A673 (cell line): ENCODE results near the gene WNK2. TPM values are rescaled to one million over a fixed set of nuclear protein-coding genes. Genes with fewer than 3 reads are reported as not detected.

Source experiments
- BruUV-seq: library from RNA; stranded (reverse); fragments of 400-500 nt; replicated peaks from 2 replicates; lab custom pipeline; 2021; lab: Mats Ljungman, UMichigan
- CTCF ChIA-PET: fragments of 300-600 bp; sonication (Branson Sonifier 250); formaldehyde crosslinking; loops from one replicate; lab custom pipeline; 2022; ENCODE audit warnings: antibody characterized with exemption; lab: Charles Lee
- POLR2A ChIA-PET: fragments of 300-600 bp; sonication (Branson Sonifier 250); formaldehyde crosslinking; loops from one replicate; lab custom pipeline; 2022; ENCODE audit warnings: antibody characterized with exemption; ENCODE audit not compliant: low non-redundant PET; lab: Charles Lee
- DNase-seq: peaks from one replicate; pipeline ENCODE4 v3.0.0-alpha.2; 2015; ENCODE audit warnings: low spot score
- H3K27ac ChIP-seq: fragments of 200-600 bp; sonication (generic); 2 replicates; pipeline ENCODE4 v1.5.1; 2016; ENCODE audit warnings: mixed run types, low read depth, mild to moderate bottlenecking, mixed read lengths, antibody characterized with exemption, low read length; ENCODE audit not compliant: poor library complexity, severe bottlenecking
- H3K27me3 ChIP-seq: fragments of 200-600 bp; sonication (generic); replicated peaks from 2 replicates; pipeline ENCODE4 v1.6.1; 2017; ENCODE audit warnings: mixed run types, low read depth, mild to moderate bottlenecking, mixed read lengths, antibody characterized with exemption, low read length; ENCODE audit not compliant: insufficient read depth, poor library complexity
- H3K36me3 ChIP-seq: fragments of 200-600 bp; sonication (generic); 2 replicates; pipeline ENCODE4 v1.6.1; 2016; ENCODE audit warnings: mixed run types, mild to moderate bottlenecking, mixed read lengths, antibody characterized with exemption, low read length; ENCODE audit not compliant: insufficient read depth, poor library complexity, severe bottlenecking
- H3K4me1 ChIP-seq: fragments of 200-600 bp; sonication (generic); 2 replicates; pipeline ENCODE4 v1.6.1; 2017; ENCODE audit warnings: mixed run types, mild to moderate bottlenecking, mixed read lengths, antibody characterized with exemption, low read length; ENCODE audit not compliant: insufficient read depth, poor library complexity, severe bottlenecking
- H3K4me3 ChIP-seq: fragments of 200-600 bp; sonication (generic); 2 replicates; pipeline ENCODE4 v1.5.1; 2016; ENCODE audit warnings: low read depth, mixed run types, mild to moderate bottlenecking, mixed read lengths, low read length; ENCODE audit not compliant: poor library complexity, severe bottlenecking
- H3K9me3 ChIP-seq: fragments of 200-600 bp; sonication (generic); 2 replicates; pipeline ENCODE4 v1.6.1; 2016; ENCODE audit warnings: mixed run types, low read depth, mild to moderate bottlenecking, mixed read lengths, antibody characterized with exemption, low read length; ENCODE audit not compliant: poor library complexity, severe bottlenecking
- EZH2 ChIP-seq: fragments of 200-600 bp; sonication (generic); IDR thresholded peaks from 2 replicates; pipeline ENCODE4 v1.6.1; 2017; ENCODE audit warnings: borderline replicate concordance, low read depth, mild to moderate bottlenecking, mixed read lengths, antibody characterized with exemption, low read length; ENCODE audit not compliant: poor library complexity, severe bottlenecking
- intact Hi-C: fragments of 100-400 bp; cut with micrococcal nuclease; formaldehyde crosslinking; loops from one replicate; pipeline ENCODE4 v1.10.0; 2022; ENCODE audit not compliant: unreplicated experiment
- total RNA-seq: library from RNA; stranded (reverse); gene quantifications from 2 replicates; pipeline ENCODE4 v1.2.3, GENCODE V29; 2021
- TF ChIP-seq, protein P1 (sequence below): fragments of 300-800, 200-600 bp; sonication (generic); conservative IDR thresholded peaks from 2 replicates; pipeline ENCODE4 v1.5.1; 2017; ENCODE audit warnings: low read depth, mild to moderate bottlenecking, antibody characterized with exemption, low read length, moderate library complexity, mixed read lengths

The WNK2 gene
- total RNA-seq, 1 experiment from 2014 or later: 9.6 TPM

DNA sequence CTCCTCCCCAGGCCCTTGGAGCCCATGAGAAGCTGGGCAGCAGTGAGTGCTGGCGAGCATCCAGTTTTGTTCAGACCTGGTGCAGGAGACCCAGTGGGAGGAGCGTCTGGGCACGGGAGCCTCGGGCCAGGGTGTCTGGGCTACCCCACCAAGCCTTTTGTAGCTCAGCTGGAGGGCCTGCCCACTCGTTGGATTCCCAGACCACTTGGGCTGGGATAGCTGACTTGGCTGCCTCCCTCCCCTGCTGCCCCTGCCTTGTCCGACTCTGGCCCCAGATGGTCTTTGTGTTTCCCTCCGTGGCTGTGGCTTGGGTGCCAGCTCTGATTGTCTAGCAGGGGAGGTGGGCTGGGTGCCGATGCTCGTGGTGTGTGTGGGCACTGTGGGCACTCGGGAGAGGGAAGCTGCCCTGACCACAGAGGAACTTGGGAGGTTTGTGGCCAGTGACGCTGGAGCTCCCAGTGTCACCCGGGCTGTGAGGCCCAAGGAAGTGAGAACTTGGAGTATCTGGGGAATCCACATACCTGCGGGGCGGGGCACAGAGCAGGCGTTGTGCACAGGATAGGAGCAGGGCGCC lies 47.3 kb downstream of the WNK2 start:
- H3K27ac ChIP-seq: no peak overlapping the region
- H3K27me3 ChIP-seq: no peaks in the 10 kb centered on the region
- no peaks in the 10 kb centered on the region for H3K9me3 ChIP-seq
- no peak overlapping the region for H3K4me3 ChIP-seq
- no peaks in the 10 kb centered on the region for H3K36me3 ChIP-seq
- TF ChIP-seq, protein P1, sequence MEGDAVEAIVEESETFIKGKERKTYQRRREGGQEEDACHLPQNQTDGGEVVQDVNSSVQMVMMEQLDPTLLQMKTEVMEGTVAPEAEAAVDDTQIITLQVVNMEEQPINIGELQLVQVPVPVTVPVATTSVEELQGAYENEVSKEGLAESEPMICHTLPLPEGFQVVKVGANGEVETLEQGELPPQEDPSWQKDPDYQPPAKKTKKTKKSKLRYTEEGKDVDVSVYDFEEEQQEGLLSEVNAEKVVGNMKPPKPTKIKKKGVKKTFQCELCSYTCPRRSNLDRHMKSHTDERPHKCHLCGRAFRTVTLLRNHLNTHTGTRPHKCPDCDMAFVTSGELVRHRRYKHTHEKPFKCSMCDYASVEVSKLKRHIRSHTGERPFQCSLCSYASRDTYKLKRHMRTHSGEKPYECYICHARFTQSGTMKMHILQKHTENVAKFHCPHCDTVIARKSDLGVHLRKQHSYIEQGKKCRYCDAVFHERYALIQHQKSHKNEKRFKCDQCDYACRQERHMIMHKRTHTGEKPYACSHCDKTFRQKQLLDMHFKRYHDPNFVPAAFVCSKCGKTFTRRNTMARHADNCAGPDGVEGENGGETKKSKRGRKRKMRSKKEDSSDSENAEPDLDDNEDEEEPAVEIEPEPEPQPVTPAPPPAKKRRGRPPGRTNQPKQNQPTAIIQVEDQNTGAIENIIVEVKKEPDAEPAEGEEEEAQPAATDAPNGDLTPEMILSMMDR: no peak
- TF ChIP-seq EZH2: no peak
- POLR2A ChIA-PET: no interaction called here
- BruUV-seq: no TSS peak
- no peaks in the 10 kb centered on the region for H3K4me1 ChIP-seq
- CTCF ChIA-PET: no interaction called here
- intact Hi-C loops: no loop called here
- DNase-seq: no peak

DNA sequence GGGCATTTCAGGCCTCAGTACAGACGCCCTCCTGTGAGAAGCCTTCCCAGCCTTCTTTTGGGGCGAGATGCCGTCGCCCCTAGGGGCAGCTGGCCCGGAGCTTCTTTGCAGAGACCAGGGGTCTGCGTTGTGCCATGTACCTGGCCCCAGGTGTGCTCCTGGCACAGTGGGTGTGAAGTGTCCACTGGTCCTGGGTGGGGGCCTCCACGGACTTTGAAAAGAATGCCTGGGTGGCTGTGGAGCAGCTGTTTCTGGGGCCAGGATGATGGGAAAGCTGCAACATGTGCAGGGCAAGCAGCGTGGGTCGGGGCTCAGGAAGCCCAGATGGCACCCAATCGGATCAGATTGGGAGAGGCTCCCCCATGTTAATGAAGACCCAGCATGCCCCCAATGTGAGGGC lies 47.8 kb downstream of the WNK2 start:
- H3K36me3 ChIP-seq: no peaks in the 10 kb centered on the region
- intact Hi-C loops: no loop called here
- TF ChIP-seq, protein P1: no peak
- no peak for TF ChIP-seq EZH2
- no peaks in the 10 kb centered on the region for H3K4me1 ChIP-seq
- no peaks in the 10 kb centered on the region for H3K9me3 ChIP-seq
- BruUV-seq: no TSS peak
- CTCF ChIA-PET: no interaction called here
- DNase-seq: no peak
- H3K27ac ChIP-seq: no peak overlapping the region
- H3K4me3 ChIP-seq: no peak overlapping the region
- POLR2A ChIA-PET: no interaction called here
- H3K27me3 ChIP-seq: no peaks in the 10 kb centered on the region

DNA sequence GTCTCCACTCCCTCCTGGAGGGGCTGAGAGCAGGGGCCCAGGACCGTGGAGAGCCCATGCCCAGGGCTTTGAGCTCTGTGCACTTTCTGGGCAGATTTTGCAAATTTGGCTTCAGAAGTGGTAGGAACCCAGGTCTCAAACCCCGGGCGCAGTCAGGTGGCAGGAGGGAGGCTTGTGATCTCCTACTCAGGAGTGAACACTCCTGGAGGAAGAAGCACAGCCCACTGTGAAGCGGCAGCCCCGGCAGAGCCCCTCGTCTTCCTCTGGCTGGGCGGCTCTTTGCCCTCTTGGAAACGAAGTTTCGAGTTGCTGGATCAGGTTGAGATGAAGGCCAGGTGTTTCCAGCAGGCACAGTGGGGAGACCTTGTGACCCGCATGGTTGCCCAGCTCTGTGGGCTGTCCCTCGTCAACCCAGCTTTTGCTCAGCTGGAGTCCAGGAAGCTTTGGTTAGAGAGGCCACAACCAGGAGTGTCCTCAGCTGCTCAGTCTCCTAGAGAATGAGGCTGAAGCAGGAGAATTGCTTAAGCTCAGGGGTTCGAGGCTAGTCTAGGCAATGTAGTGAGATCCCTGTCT lies 48.5 kb downstream of the WNK2 start:
- Histone ChIP-seq H3K9me3 (no peaks in the 10 kb centered on the region), H3K36me3 (no peaks in the 10 kb centered on the region), H3K4me1 (no peaks in the 10 kb centered on the region), H3K27ac (no peak overlapping the region), H3K4me3 (no peak overlapping the region), H3K27me3 (no peaks in the 10 kb centered on the region)
- TF ChIP-seq, protein P1: no peak
- no peak for TF ChIP-seq EZH2
- DNase-seq: no peak
- no TSS peak for BruUV-seq
- intact Hi-C loops: no loop called here
- ChIA-PET POLR2A (no interaction called here), CTCF (no interaction called here)
